GM19372 (cell line): Measurements from ENCODE around the gene GDPD2.
"Not testable (repeated sequence)": the region's sequence is repeated elsewhere in the genome, so short reads cannot be mapped to it uniquely, and the experiment has no call there.

Experiments used
- ATAC-seq: cut with Tn5 transposase; IDR thresholded peaks from one replicate; pipeline ENCODE4 v1.9.1; 2021; ENCODE audit warnings: mild to moderate bottlenecking, low read depth, moderate library complexity; ENCODE audit not compliant: unreplicated experiment

Gene GDPD2, protein sequence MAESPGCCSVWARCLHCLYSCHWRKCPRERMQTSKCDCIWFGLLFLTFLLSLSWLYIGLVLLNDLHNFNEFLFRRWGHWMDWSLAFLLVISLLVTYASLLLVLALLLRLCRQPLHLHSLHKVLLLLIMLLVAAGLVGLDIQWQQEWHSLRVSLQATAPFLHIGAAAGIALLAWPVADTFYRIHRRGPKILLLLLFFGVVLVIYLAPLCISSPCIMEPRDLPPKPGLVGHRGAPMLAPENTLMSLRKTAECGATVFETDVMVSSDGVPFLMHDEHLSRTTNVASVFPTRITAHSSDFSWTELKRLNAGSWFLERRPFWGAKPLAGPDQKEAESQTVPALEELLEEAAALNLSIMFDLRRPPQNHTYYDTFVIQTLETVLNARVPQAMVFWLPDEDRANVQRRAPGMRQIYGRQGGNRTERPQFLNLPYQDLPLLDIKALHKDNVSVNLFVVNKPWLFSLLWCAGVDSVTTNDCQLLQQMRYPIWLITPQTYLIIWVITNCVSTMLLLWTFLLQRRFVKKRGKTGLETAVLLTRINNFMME

GRCh38 chrX:70422851-70423341 is at the start of gene GDPD2:
Gene GDPD2 (plus strand): TSS chrX:70423314. CDS start chrX:70424985, 1,671 bp downstream.
- no peak for ATAC-seq

GRCh38 chrX:70386235-70386634 is 36.9 kb upstream of the GDPD2 start:
- ATAC-seq: no peak

- no peak for ATAC-seq
These were observed 24.2 kb upstream of the GDPD2 start for GRCh38 chrX:70398899-70399298.

DNA sequence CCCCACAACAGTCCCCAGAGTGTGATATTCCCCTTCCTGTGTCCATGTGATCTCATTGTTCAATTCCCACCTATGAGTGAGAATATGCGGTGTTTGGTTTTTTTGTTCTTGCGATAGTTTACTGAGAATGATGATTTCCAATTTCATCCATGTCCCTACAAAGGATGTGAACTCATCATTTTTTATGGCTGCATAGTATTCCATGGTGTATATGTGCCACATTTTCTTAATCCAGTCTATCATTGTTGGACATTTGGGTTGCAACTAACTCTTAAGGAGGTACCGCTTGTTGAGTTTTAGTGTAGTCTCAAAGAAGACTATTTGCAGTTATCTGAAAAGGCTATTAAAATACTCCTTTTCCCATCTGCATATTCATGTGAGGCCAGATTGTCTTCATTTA is 22.9 kb upstream of the GDPD2 start:
- not testable (repeated sequence) for ATAC-seq

DNA sequence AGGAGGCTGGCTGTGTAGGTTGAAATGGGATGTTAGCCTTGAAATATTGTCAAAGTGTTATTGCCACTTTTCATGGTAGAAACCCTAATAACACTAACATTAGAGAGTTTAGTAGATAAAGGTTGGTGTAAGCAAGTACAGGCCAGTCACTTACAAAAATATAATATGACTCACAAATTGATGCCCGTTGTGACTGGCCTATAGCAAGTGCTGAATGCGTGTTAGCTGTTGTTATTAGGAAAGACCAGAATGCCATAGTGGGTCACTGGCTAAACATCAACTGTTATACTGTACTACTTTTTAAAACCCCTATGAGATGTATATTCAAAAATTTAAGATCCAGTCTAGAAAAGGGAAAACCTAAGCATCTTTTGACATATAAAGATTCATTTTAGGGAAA is 20.4 kb upstream of the GDPD2 start:
- no peak for ATAC-seq

- ATAC-seq: no peak
These were observed 18.1 kb upstream of the GDPD2 start for GRCh38 chrX:70405003-70405402.

DNA sequence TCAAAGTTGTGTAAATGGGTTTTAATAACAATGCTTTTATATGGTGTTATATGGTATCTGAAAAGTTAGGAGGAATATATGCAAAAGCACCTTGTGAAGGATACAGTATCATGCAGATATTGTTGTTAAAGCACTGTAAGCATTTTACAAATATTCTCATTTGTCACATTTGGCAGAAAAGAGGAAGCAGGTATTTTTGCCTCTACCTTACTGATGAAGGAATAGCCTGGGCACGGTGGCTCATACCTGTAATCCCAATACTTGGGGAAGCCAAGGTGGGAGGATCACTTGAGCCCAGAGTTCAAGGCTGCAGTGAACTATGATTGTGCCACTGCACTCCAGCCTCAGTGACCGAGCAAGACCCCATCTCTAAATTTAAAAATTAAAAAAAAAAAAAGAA is 12.2 kb upstream of the GDPD2 start:
- ATAC-seq: no peak

GRCh38 chrX:70411475-70411874 is 11.6 kb upstream of the GDPD2 start:
- ATAC-seq: no peak

DNA sequence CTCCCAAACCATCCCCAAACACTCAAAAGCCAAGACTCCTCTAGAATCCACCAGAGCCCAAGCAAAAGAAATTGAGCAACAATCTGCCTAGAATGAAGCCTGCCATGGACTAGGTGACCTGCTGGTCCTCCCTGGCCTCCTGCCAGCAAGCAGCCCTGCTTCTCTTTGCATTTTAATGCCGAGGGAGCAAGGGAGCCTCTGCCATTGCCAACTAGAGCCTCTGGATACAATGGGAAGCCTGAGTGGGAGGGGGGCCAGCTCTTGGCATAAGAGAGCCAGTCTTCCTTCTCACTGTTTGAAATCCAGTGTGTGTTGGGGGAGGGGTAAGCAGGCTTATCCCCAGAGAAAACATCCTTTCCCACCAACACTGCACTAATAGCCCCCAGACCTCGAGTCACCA is 1.5 kb upstream of the GDPD2 start:
- no peak for ATAC-seq

- no peak for ATAC-seq
These were observed 992 bp downstream of the GDPD2 start for GRCh38 chrX:70423936-70424675.

GRCh38 chrX:70424801-70425200 is 1.7 kb downstream of the GDPD2 start:
- ATAC-seq: no peak

DNA sequence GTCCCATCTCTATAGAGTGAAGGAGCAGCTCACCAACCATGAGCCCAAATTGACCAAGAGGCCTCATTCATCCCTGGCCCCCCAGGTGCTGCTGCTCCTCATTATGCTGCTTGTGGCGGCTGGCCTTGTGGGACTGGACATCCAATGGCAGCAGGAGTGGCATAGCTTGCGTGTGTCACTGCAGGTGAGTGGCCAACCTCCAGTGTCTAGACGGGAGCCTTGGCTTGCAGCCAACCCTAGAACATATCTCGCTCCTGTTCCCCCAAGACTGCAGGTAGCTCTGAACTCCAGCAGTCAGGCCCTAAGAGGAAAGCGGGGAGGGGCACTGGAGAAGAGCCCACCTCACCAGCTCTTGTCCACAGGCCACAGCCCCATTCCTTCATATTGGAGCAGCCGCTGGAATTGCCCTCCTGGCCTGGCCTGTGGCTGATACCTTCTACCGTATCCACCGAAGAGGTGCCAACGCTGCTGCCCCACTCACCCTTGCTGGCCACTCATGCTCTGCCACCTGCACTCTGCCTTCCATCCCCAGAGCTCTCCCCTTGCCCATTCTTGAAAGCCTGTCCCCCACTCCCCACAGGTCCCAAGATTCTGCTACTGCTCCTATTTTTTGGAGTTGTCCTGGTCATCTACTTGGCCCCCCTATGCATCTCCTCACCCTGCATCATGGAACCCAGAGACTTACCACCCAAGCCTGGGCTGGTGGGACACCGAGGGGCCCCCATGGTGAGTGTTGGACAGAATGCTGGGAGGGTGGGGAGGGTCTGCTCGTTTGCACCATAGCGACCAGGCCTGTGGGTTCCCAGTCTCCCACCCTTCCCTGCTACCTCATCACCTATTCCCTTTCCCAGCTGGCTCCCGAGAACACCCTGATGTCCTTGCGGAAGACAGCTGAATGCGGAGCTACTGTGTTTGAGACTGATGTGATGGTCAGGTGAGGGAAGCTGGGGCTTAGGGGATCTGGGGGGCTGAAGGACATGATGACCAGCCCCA is 3.5 kb downstream of the GDPD2 start:
- ATAC-seq: no peak

DNA sequence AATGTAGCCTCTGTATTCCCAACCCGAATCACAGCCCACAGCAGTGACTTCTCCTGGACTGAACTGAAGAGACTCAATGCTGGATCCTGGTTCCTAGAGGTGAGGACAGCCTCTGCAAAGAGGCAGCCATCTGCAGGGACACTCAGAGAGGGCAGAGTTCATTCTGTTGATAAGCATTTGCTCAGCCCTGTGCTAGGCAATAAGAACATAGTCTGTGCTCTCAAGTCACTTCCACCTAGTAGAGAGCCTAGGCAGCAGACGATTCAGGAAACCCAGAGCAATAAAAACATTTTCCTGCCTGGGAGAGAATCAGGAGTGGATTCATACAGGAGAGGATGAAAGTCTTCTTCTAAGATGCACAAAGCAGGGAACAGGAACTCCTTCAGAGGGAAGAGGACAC is 4.3 kb downstream of the GDPD2 start:
- no peak for ATAC-seq

GRCh38 chrX:70429759-70430158 is 6.6 kb downstream of the GDPD2 start:
- no peak for ATAC-seq

- ATAC-seq: no peak
These were observed 10.1 kb downstream of the GDPD2 start for GRCh38 chrX:70432936-70433847.

DNA sequence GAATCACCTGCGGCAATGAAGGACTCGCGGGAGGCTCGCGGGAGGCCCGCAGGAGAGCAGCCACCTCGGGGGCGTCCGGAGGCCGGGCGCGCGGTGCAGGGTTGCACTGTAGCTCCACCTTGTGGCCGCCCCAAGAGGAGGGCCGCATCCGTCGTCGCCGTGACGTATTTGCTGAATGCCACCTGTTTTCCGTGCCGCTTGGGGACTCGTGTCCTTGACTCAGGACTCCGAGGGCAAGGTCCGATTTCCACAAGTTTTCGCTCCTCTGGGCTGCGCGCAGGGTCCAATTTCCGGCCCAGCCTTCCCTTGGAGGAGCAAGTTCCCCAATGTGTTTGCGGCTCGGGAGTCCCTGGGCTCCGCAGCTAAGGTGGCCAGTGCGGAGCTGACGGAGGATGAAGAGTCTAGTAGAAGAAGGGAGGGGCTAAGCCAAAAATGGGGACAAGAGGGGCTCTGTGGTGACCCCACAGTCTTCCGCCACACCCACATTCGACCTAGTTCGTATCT is 10.8 kb downstream of the GDPD2 start:
- peak; percentile 75 for ATAC-seq

GRCh38 chrX:70434352-70434866 is 11.3 kb downstream of the GDPD2 start:
- ATAC-seq: peak; percentile 43

- ATAC-seq: no peak
These were observed 11.9 kb downstream of the GDPD2 start for GRCh38 chrX:70434914-70435586.
